Heart left ventricle (tissue), 16 donors: Measurements from ENCODE around the gene MMP24. TPM values are rescaled to one million over a fixed set of nuclear protein-coding genes. Genes with fewer than 3 reads are reported as not detected.

Experiments used
- ATAC-seq, 4 donors: fragments of 200-7000 bp; cut with Tn5 transposase; one replicate each; pipeline ENCODE4 v1.9.1; 2020 to 2022; ENCODE audit warnings: moderate library complexity in 4 of 4, mild to moderate bottlenecking in 3 of 4, moderate number of reproducible peaks in 1 of 4
- DNase-seq, 5 donors: peaks; one replicate each; pipeline ENCODE4 v3.0.0-alpha.2; 2020
- H3K27ac ChIP-seq, 12 donors: fragments of 200-600 bp; sonication (generic) in 4 of 12; one replicate each; pipeline versions ENCODE4 v1.5.0 to v1.8.0; 2016 to 2022; ENCODE audit warnings: mild to moderate bottlenecking in 2 of 12
- H3K27me3 ChIP-seq, 9 donors: fragments of 200-600 bp; sonication (generic) in 2 of 9; one replicate each; pipeline versions ENCODE4 v1.5.1 to v1.8.0; 2016 to 2022; ENCODE audit warnings: mild to moderate bottlenecking in 3 of 9
- H3K36me3 ChIP-seq, 9 donors: fragments of 200-600 bp; sonication (generic) in 2 of 9; one replicate each; pipeline versions ENCODE4 v1.5.0 to v1.8.0; 2018 to 2022; ENCODE audit warnings: mild to moderate bottlenecking in 2 of 9
- H3K4me1 ChIP-seq, 12 donors: fragments of 200-600 bp; sonication (generic) in 4 of 12; one replicate each; pipeline versions ENCODE4 v1.5.0 to v1.8.0; 2016 to 2022; ENCODE audit warnings: mild to moderate bottlenecking in 3 of 12
- H3K4me3 ChIP-seq, 12 donors: fragments of 200-600 bp; sonication (generic) in 4 of 12; one replicate each; pipeline versions ENCODE4 v1.5.0 to v1.8.0; 2017 to 2022; ENCODE audit warnings: mild to moderate bottlenecking in 9 of 12, moderate library complexity in 4 of 12
- H3K9me3 ChIP-seq, 12 donors: fragments of 200-600 bp; sonication (generic) in 4 of 12; one replicate each; pipeline versions ENCODE4 v1.5.0 to v1.8.0; 2016 to 2022; ENCODE audit warnings: mild to moderate bottlenecking in 1 of 12
- POLR2A ChIP-seq, 2 donors: fragments of 450-650 bp; IDR thresholded peaks; one replicate each; pipeline ENCODE4 v1.6.1; 2017; ENCODE audit warnings: antibody characterized with exemption in 2 of 2, mild to moderate bottlenecking in 2 of 2, moderate library complexity in 2 of 2
- WGBS, 4 donors: extraction: QIAGEN DNeasy Blood & Tissue Kit in 2 of 4; methylation state at CpG; one replicate each; pipeline versions ENCODE4 v1.1.5 to v1.1.7; 2013 to 2018; 5-methylcytosine and 5-hydroxymethylcytosine counted together
- intact Hi-C, 10 donors: fragments of 100-400 bp; cut with DNase I; formaldehyde crosslinking; loops; one replicate each; pipeline versions ENCODE4 v1.11.1 to v1.14.2; 2022
- polyA plus RNA-seq, 2 donors: library from polyadenylated mRNA; stranded (reverse); fragments of 200-250 nt; gene quantifications; one replicate each; pipeline ENCODE4 v1.2.3, GENCODE V29; 2013
- total RNA-seq, 9 donors: library from RNA; depleted of rRNA in 2 of 9; stranded (reverse); fragments of >200 nt in 2 of 9; fragmentation: NEBNext Ultra II Directional in 3 of 9; extraction: Animal tissue kit (Norgen Biotek cat#: 25700) in 3 of 9; gene quantifications; one replicate each; pipeline versions ENCODE4 v1.1.0 to v1.2.4, GENCODE V29; 2016 to 2023
- TF ChIP-seq, protein P1 (sequence below), 12 donors: fragments of 200-600 bp; sonication (generic) in 4 of 12; IDR thresholded peaks; one replicate each; pipeline versions ENCODE4 v1.5.0 to v1.8.0; 2018 to 2022; ENCODE audit warnings: antibody characterized with exemption in 12 of 12, mild to moderate bottlenecking in 5 of 12
- donor health status: ischemic (EF 13 %, LVEDD 7.1; RV severe dilation, severe dysfunction).
- donor health status: healthy with polysubstance abuse.
- donor health status: DM: no; HTN: yes; CAD: no.
- donor health status: DM: no; HTN: no; CAD: no.
- donor health status: ischemic (EF 25% LVEDD 6.9; RV normal size, moderate dysfunction).
- donor health status: ischemic (EF 25% LVEDD 5.7; RV mildly dilated, moderate dysfunction).
- donor health status: healthy.
- donor health status: DM: yes; HTN: yes; CAD: no.
- donor health status: ischemic (EF 35%, LVEDD 5.7; RV mildly dilated, moderate dysfunction).
- donor health status: nonischemic (EF 11% LVEDD 7.7; RV severe dilation, severe dysfunction).
- donor health status: DM: yes; HTN: yes; CAD: no.
- donor health status: PGD.
- donor health status: ischemic (EF 29% LVEDD 5.4; RV normal size, mild dysfunction).
- donor health status: nonischemic (EF 23%, LVEDD 6.1; RV moderate dilation, normal function).

The MMP24 gene
- total and polyA plus RNA-seq, 11 donors, result 0.05 to 10.0 (median 0.25) TPM

- H3K27me3 ChIP-seq, result no peaks in the 10 kb centered on the region
- H3K4me1 ChIP-seq, result peaks cover 0 to 10% (median 3%) of the 10 kb centered on the region in 12 donors
- TF ChIP-seq, protein P1, sequence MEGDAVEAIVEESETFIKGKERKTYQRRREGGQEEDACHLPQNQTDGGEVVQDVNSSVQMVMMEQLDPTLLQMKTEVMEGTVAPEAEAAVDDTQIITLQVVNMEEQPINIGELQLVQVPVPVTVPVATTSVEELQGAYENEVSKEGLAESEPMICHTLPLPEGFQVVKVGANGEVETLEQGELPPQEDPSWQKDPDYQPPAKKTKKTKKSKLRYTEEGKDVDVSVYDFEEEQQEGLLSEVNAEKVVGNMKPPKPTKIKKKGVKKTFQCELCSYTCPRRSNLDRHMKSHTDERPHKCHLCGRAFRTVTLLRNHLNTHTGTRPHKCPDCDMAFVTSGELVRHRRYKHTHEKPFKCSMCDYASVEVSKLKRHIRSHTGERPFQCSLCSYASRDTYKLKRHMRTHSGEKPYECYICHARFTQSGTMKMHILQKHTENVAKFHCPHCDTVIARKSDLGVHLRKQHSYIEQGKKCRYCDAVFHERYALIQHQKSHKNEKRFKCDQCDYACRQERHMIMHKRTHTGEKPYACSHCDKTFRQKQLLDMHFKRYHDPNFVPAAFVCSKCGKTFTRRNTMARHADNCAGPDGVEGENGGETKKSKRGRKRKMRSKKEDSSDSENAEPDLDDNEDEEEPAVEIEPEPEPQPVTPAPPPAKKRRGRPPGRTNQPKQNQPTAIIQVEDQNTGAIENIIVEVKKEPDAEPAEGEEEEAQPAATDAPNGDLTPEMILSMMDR (IDR thresholded peaks at IDR 0.05), result no peak
- TF ChIP-seq POLR2A (IDR thresholded peaks at IDR 0.05), result no peak
- no peak for DNase-seq
- H3K27ac ChIP-seq, result peak overlapping the region in 1 of 12 donors; percentile 48
- WGBS, 4 donors, result 87 to 100% (median 94%) methylated on average over 2 of the region's 2 CpGs
- H3K4me3 ChIP-seq, result no peak overlapping the region
- H3K9me3 ChIP-seq, result no peaks in the 10 kb centered on the region
- no peak for ATAC-seq
- intact Hi-C loops, result no loop called here
- peaks cover 0 to 29% (median 13%) of the 10 kb centered on the region in 9 donors for H3K36me3 ChIP-seq
Measured at GRCh38 chr20:35316086-35316485, 89.6 kb downstream of the MMP24 start.

DNA sequence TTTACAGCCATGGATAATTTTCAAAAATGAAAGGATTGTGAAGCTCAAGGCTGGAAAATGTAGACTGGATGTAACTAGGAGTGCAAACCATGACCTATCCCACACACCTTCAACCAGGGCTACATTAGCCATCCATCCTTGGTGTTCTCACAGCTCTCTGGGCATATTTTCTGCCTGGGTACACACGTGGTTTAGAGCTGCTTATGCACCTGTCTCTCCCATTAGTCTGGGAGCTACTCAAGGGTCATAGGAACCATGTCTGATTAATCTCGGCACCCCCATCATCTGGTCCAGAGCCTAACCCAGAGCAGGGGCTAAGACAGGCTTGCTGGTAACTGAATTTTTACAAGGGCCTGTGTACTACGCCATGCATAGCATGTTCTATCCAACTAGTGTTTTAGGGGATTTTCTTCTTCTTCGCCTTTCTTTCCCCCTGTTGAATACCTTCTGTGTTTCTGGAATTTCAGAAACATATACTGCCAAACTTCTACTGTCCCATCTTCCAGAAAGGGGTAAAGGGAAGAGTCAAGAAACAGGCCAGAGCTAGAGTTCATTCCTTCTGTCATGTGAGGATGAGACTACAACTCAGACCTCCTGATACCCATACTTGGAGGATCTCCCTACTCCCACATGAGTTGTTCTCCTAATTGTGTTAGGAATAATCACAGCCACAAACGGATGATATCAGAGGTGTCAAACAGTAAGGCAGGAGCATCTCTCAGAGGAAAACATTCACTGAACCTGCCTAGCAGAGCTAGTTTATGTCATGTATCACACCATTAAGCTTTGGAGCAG lies 91.1 kb downstream of the MMP24 start:
- TF ChIP-seq, protein P1 (IDR thresholded peaks at IDR 0.05), result no peak
- TF ChIP-seq POLR2A (IDR thresholded peaks at IDR 0.05), result no peak
- WGBS, 4 donors, result 87 to 91% (median 88%) methylated on average over 5 of the region's 5 CpGs
- intact Hi-C loops, result no loop called here
- no peaks in the 10 kb centered on the region for H3K9me3 ChIP-seq
- peaks cover 0 to 30% (median 5%) of the 10 kb centered on the region in 9 donors for H3K36me3 ChIP-seq
- H3K27me3 ChIP-seq, result no peaks in the 10 kb centered on the region
- H3K27ac ChIP-seq, result peak overlapping the region in 1 of 12 donors; percentile 48
- peaks cover 0 to 10% (median 3%) of the 10 kb centered on the region in 12 donors for H3K4me1 ChIP-seq
- H3K4me3 ChIP-seq, result no peak overlapping the region
- DNase-seq (no peak), ATAC-seq (no peak)

DNA sequence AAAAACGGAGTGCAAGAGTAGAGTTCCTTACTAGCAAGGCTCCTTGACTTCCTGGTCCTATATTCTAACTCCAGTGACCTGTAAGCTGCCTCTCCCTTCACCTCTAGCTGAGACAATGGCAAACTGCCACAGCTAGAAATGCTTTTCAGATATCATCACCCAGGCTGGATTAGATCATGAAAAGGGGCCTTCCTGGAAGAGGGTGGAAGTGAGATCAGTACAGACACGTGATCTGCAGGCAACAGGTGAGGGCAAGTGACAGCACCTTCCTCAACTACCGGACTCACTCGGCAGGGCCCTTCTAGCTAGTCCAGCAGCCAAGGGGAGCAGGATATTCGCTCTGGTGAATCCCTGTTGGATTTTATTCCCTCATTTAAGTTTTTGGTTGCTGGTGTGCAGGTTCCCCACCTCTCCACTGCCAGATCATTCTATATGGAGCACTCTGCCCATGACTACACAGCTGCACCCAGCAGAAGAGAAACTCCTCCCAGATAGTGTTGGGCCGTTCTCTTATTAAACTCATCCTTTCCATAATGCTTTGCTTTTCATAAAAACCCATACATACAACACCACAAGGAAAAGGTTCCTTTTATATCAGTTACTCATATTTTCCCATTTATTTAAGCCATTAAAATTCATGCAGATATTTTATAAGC lies 92.1 kb downstream of the MMP24 start:
- Histone ChIP-seq H3K9me3 (no peaks in the 10 kb centered on the region), H3K27ac (peak overlapping the region in 4 of 12 donors; percentile 7 to 58 (median 32)), H3K4me1 (peaks cover 0 to 10% (median 3%) of the 10 kb centered on the region in 12 donors), H3K36me3 (peaks cover 0 to 24% (median 5%) of the 10 kb centered on the region in 9 donors), H3K4me3 (no peak overlapping the region), H3K27me3 (no peaks in the 10 kb centered on the region)
- peak; percentile 30 to 86 (median 64) for ATAC-seq
- 55 to 65% (median 60%) methylated on average over 6 of the region's 6 CpGs for WGBS, 4 donors
- DNase-seq, result peak in 1 of 5 donors; percentile 51
- intact Hi-C loops, result no loop called here
- TF ChIP-seq, protein P1 (IDR thresholded peaks at IDR 0.05), result no peak
- TF ChIP-seq POLR2A (IDR thresholded peaks at IDR 0.05), result no peak
